C4-2B (cell line): Measurements from ENCODE around the gene BCL2L14.

Experiments used
- ZFX ChIP-seq: fragments of 450-650 bp; IDR thresholded peaks from 2 replicates; pipeline ENCODE4 v1.6.1; 2017
- TF ChIP-seq, protein P1 (sequence below): fragments of 450-650 bp; conservative IDR thresholded peaks from 2 replicates; pipeline ENCODE4 v1.5.1; 2017; ENCODE audit warnings: mild to moderate bottlenecking

DNA sequence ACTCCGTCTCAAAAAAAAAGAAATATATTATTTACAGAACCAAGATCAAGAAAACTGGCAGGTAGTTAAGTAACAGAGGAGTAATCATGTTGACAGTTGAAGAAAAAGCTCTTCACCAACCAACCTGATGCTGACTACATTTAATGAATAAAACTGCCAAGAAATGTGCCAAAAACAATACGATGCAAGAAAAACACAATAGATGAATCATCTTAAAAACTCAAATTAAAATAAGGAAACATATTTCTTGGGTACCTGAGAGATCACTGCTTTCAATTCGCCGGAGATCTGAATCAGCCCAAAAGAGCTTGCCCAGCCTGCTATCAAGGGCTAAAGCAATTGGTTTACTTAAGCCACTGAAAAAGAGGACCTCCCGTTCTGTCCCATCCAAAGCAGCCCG is 76.4 kb downstream of the BCL2L14 start:
- TF ChIP-seq, protein P1, sequence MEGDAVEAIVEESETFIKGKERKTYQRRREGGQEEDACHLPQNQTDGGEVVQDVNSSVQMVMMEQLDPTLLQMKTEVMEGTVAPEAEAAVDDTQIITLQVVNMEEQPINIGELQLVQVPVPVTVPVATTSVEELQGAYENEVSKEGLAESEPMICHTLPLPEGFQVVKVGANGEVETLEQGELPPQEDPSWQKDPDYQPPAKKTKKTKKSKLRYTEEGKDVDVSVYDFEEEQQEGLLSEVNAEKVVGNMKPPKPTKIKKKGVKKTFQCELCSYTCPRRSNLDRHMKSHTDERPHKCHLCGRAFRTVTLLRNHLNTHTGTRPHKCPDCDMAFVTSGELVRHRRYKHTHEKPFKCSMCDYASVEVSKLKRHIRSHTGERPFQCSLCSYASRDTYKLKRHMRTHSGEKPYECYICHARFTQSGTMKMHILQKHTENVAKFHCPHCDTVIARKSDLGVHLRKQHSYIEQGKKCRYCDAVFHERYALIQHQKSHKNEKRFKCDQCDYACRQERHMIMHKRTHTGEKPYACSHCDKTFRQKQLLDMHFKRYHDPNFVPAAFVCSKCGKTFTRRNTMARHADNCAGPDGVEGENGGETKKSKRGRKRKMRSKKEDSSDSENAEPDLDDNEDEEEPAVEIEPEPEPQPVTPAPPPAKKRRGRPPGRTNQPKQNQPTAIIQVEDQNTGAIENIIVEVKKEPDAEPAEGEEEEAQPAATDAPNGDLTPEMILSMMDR = no peak
- TF ChIP-seq ZFX = no peak
